Testis (tissue), 3 donors: ENCODE results near the gene AIRE. TPM values are rescaled to one million over a fixed set of nuclear protein-coding genes. Genes with fewer than 3 reads are reported as not detected.

Experiments used
- DNase-seq: peaks from one replicate; pipeline ENCODE4 v3.0.0-alpha.2; 2019
- H3K27ac ChIP-seq, 2 donors: fragments of 200-600 bp; sonication (generic); one replicate each; pipeline ENCODE4 v1.5.1; 2019
- H3K27me3 ChIP-seq: fragments of 200-600 bp; sonication (generic); one replicate; pipeline ENCODE4 v1.5.1; 2019
- H3K36me3 ChIP-seq: fragments of 200-600 bp; sonication (generic); one replicate; pipeline ENCODE4 v1.5.1; 2017; ENCODE audit warnings: low read depth; ENCODE audit errors: missing control alignments
- H3K4me1 ChIP-seq: fragments of 200-600 bp; sonication (generic); one replicate; pipeline ENCODE4 v1.5.1; 2019
- H3K4me3 ChIP-seq, 2 donors: fragments of 200-600 bp; sonication (generic); one replicate each; pipeline ENCODE4 v1.5.1; 2017 to 2019
- H3K9me3 ChIP-seq: fragments of 200-600 bp; sonication (generic); one replicate; pipeline ENCODE4 v1.5.1; 2017
- POLR2A ChIP-seq: fragments of 450-650 bp; IDR thresholded peaks from one replicate; pipeline ENCODE4 v1.6.1; 2017; ENCODE audit warnings: antibody characterized with exemption, mild to moderate bottlenecking, moderate library complexity
- WGBS, 2 donors: methylation state at CpG; one replicate each; pipeline ENCODE4 v1.1.5; 2018; 5-methylcytosine and 5-hydroxymethylcytosine counted together
- intact Hi-C: fragments of 100-400 bp; cut with DNase I; formaldehyde crosslinking; loops from one replicate; pipeline ENCODE4 v1.15.1; 2023; ENCODE audit warnings: low total_unique reads
- polyA plus RNA-seq: library from polyadenylated mRNA; stranded (reverse); fragments of 350-450 nt; fragmentation: Illumina TruSeq; extraction: RNeasy Lipid Tissue Mini Kit (QIAGEN cat#74804); gene quantifications from one replicate; pipeline ENCODE4 v1.2.3, GENCODE V29; 2014; ENCODE audit warnings: low read depth, low replicate concordance; ENCODE audit not compliant: insufficient read depth
- total RNA-seq, 2 donors: library from RNA; depleted of rRNA; stranded (reverse); fragments of >200 nt; gene quantifications; one replicate each; pipeline ENCODE4 v1.2.3, GENCODE V29; 2016
- TF ChIP-seq, protein P1 (sequence below), 3 experiments: fragments of 450-650 bp in 2 of 3; fragments of 200-600 bp in 1 of 3; sonication (generic) in 1 of 3; IDR thresholded peaks; one replicate each; pipeline ENCODE4 v1.5.1; 2016 to 2019; ENCODE audit warnings: antibody characterized with exemption in 3 of 3, mild to moderate bottlenecking in 2 of 3, moderate library complexity in 1 of 3

AIRE gene
- total and polyA plus RNA-seq, 3 donors from 2014 or later = 0.16 to 0.68 (median 0.55) TPM

DNA sequence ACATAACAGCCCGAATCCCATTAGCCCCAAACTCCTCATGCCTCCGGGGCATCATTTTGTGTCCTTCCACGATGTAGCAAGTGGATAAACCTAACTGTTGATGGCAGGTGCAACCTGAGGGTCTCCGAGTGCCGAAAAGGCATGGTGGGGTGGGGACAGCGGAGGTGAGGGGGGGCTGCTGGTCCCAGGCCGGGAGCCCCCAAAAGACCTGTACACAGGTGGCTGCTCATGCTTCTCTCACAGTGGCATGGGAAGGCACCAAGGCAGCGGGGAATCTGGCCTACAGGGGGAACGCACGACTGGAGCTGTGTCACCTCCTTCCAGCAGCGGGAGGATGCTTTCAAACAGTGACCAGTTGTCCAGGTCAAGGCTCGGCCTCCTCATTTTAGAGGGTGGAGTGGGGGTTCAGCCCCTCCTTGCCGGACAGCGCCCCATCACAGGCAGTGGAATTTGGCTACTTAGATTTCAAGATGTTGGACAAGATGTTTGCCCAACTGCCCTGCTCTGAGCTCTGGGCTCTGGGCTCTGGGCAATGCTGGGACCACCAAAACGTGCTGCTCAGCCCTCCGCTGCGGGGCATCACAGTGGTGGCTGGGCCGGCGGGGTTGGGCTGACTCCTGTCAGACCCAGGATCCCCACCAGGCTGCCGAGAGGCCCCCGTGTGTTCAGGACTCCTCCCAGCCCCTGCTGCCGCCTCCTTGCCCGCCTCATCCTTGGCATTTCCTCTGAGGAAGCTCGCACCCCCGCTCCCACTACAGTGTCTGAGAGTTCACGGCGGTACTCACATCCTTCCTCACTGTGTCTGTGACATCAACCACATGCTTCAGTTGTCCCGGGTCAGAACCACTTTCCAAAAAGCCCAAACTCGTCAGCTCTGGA, 31.6 kb upstream of the AIRE start:
- intact Hi-C loops = no loop called here
- no peaks in the 10 kb centered on the region for H3K4me1 ChIP-seq
- no peak overlapping the region for H3K27ac ChIP-seq
- 86 to 87% methylated on average over 23 to 29 of the region's 29 CpGs for WGBS, 2 donors
- no peaks in the 10 kb centered on the region for H3K9me3 ChIP-seq
- no peak for TF ChIP-seq POLR2A
- no peak overlapping the region for H3K4me3 ChIP-seq
- no peaks in the 10 kb centered on the region for H3K27me3 ChIP-seq
- no peak for DNase-seq
- no peaks in the 10 kb centered on the region for H3K36me3 ChIP-seq

GRCh38 chr21:44255511-44255981, 30.1 kb upstream of the AIRE start:
- DNase-seq = no peak
- H3K4me1 ChIP-seq = no peaks in the 10 kb centered on the region
- no peaks in the 10 kb centered on the region for H3K9me3 ChIP-seq
- intact Hi-C loops = no loop called here
- no peak overlapping the region for H3K27ac ChIP-seq
- H3K27me3 ChIP-seq = no peaks in the 10 kb centered on the region
- no peak for TF ChIP-seq POLR2A
- TF ChIP-seq, protein P1, sequence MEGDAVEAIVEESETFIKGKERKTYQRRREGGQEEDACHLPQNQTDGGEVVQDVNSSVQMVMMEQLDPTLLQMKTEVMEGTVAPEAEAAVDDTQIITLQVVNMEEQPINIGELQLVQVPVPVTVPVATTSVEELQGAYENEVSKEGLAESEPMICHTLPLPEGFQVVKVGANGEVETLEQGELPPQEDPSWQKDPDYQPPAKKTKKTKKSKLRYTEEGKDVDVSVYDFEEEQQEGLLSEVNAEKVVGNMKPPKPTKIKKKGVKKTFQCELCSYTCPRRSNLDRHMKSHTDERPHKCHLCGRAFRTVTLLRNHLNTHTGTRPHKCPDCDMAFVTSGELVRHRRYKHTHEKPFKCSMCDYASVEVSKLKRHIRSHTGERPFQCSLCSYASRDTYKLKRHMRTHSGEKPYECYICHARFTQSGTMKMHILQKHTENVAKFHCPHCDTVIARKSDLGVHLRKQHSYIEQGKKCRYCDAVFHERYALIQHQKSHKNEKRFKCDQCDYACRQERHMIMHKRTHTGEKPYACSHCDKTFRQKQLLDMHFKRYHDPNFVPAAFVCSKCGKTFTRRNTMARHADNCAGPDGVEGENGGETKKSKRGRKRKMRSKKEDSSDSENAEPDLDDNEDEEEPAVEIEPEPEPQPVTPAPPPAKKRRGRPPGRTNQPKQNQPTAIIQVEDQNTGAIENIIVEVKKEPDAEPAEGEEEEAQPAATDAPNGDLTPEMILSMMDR (IDR thresholded peaks at IDR 0.05) = no peak
- H3K36me3 ChIP-seq = no peaks in the 10 kb centered on the region
- WGBS, 2 donors = 70 to 82% methylated on average over 11 of the region's 11 CpGs
- no peak overlapping the region for H3K4me3 ChIP-seq

- Histone ChIP-seq H3K9me3 (no peaks in the 10 kb centered on the region), H3K27ac (no peak overlapping the region), H3K27me3 (no peaks in the 10 kb centered on the region), H3K36me3 (no peaks in the 10 kb centered on the region), H3K4me1 (no peaks in the 10 kb centered on the region), H3K4me3 (no peak overlapping the region)
- DNase-seq = no peak
- WGBS, 2 donors = 89 to 97% methylated on average over 6 to 34 of the region's 34 CpGs
- TF ChIP-seq POLR2A = no peak
- TF ChIP-seq, protein P1 (IDR thresholded peaks at IDR 0.05) = no peak
- intact Hi-C loops = no loop called here
Observed at GRCh38 chr21:44258056-44258725, 27.5 kb upstream of the AIRE start.

- no peak overlapping the region for H3K4me3 ChIP-seq
- no peaks in the 10 kb centered on the region for H3K36me3 ChIP-seq
- no peaks in the 10 kb centered on the region for H3K27me3 ChIP-seq
- TF ChIP-seq, protein P1 (IDR thresholded peaks at IDR 0.05) = no peak
- TF ChIP-seq POLR2A = no peak
- H3K27ac ChIP-seq = no peak overlapping the region
- 87 to 88% methylated on average over 22 of the region's 22 CpGs for WGBS, 2 donors
- intact Hi-C loops = no loop called here
- H3K9me3 ChIP-seq = no peaks in the 10 kb centered on the region
- no peaks in the 10 kb centered on the region for H3K4me1 ChIP-seq
- no peak for DNase-seq
Observed at GRCh38 chr21:44259082-44259705, 26.5 kb upstream of the AIRE start.

DNA sequence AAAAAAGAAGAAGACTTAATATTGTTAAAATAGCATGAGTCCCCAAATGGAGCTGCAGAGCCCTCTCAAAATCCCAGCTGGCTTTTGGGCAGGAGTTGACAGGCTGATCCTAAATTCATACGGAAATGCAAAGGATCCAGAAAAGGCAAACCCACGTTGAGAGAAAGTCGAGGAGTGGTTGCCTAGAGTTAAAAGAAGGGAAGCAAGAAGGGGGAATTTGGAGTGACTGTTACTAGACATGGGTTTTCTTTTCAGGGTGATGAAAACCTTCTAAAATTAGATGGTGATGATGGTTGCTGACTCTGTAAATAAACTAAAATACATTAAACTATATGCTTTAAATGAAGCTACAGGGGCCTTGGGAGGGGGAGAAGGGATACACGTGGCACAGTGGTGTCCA, 25.6 kb upstream of the AIRE start:
- Histone ChIP-seq H3K27ac (no peak overlapping the region), H3K36me3 (no peaks in the 10 kb centered on the region), H3K9me3 (no peaks in the 10 kb centered on the region), H3K4me1 (no peaks in the 10 kb centered on the region), H3K27me3 (no peaks in the 10 kb centered on the region), H3K4me3 (no peak overlapping the region)
- intact Hi-C loops = no loop called here
- TF ChIP-seq POLR2A = no peak
- 79 to 81% methylated on average over 4 of the region's 4 CpGs for WGBS, 2 donors
- DNase-seq = no peak
